GM12864 (cell line): ENCODE results near the gene SHLD1.

Experiments
- DNase-seq: peaks from one replicate; pipeline ENCODE4 v3.0.0-alpha.2; 2011; ENCODE audit warnings: low read depth
- H3K4me3 ChIP-seq: 2 replicates; pipeline ENCODE4 v1.5.1; 2011; ENCODE audit warnings: mild to moderate bottlenecking, low read depth, low read length, control low read depth
- TF ChIP-seq, protein P1 (sequence below): IDR thresholded peaks from 2 replicates; pipeline ENCODE4 v1.5.1; 2011; ENCODE audit warnings: low read depth, mild to moderate bottlenecking, moderate library complexity, low read length, control low read depth, inconsistent platforms; ENCODE audit errors: missing control alignments

Gene SHLD1

DNA sequence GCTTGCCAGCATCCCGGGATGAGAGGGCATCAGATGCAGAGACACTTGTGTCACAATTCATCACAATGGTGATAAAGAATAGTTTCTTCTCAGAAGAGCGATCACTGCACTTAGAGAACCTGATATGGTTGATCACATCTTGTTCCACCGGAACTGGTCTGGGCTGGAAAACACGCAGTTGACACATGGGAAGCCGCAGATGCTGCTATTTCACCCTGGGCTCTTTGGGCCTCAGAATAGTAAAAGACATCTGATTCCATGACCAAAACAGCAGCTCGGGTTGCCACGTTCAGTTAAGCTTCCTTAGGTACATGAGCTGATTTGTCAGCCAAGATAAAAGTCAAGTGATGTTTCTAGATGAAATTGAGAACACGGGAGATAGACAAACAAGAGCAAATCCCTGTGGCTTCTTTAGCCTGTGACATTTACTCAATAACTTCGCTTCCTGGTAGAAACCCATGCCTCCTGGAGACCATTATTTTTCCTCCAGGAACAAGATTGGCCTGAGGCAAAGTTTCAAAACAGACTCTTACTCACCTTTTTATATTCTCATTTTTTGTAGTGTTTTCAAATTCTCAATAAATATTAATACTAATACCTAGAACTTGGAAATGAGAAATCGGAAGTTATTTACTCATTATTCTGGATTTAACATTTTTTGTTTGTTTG is 140.7 kb downstream of the SHLD1 start:
- H3K4me3 ChIP-seq: no peak overlapping the region
- no peak for DNase-seq
- TF ChIP-seq, protein P1, sequence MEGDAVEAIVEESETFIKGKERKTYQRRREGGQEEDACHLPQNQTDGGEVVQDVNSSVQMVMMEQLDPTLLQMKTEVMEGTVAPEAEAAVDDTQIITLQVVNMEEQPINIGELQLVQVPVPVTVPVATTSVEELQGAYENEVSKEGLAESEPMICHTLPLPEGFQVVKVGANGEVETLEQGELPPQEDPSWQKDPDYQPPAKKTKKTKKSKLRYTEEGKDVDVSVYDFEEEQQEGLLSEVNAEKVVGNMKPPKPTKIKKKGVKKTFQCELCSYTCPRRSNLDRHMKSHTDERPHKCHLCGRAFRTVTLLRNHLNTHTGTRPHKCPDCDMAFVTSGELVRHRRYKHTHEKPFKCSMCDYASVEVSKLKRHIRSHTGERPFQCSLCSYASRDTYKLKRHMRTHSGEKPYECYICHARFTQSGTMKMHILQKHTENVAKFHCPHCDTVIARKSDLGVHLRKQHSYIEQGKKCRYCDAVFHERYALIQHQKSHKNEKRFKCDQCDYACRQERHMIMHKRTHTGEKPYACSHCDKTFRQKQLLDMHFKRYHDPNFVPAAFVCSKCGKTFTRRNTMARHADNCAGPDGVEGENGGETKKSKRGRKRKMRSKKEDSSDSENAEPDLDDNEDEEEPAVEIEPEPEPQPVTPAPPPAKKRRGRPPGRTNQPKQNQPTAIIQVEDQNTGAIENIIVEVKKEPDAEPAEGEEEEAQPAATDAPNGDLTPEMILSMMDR: no peak

GRCh38 chr20:5893052-5893451 is 142.9 kb downstream of the SHLD1 start:
- DNase-seq: no peak
- TF ChIP-seq, protein P1: no peak
- H3K4me3 ChIP-seq: no peak overlapping the region

GRCh38 chr20:5893621-5894020 is 143.4 kb downstream of the SHLD1 start:
- TF ChIP-seq, protein P1: no peak
- H3K4me3 ChIP-seq: no peak overlapping the region
- DNase-seq: no peak

DNA sequence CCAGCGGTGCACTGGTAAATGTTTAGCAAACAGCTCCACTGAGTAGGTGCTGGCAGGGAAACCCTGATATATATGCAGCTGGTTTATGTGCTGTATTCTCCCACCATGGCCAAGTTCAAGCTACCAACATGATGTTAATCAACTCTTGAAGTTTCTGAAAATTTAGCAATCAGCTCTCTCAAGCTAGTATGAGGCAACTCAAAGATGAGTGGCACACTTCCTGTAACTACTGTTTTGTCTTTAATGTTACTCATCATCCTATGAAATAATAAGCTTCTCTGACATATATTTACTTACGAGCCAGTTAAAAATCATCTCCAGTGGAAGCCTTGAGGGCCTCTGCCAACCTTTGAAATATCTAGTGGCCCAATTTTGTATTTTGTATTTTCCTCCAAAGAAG is 145.4 kb downstream of the SHLD1 start:
- TF ChIP-seq, protein P1: no peak
- no peak overlapping the region for H3K4me3 ChIP-seq
- DNase-seq: no peak

GRCh38 chr20:5899444-5899843 is 149.2 kb downstream of the SHLD1 start:
- H3K4me3 ChIP-seq: no peak overlapping the region
- TF ChIP-seq, protein P1: no peak
- no peak for DNase-seq

DNA sequence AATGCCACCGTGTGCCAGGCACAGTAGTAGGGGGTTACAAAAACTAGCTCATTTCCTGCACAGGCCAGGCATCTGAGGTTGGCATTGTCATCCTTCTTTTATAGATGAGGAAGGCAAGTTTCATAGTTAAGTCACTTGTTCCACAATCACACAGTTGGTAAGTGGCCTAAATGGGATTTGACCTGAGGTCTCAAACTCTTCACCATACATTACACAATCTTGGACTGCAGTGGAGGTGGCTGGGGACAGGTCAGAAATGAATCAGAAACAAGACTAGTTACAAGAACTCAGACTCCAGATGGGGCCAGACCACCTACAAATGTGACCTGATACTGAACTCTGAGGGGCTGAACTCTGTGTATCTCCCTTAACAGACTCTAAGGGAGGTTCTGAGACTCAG is 150.7 kb downstream of the SHLD1 start:
- DNase-seq: no peak
- TF ChIP-seq, protein P1: no peak
- no peak overlapping the region for H3K4me3 ChIP-seq

DNA sequence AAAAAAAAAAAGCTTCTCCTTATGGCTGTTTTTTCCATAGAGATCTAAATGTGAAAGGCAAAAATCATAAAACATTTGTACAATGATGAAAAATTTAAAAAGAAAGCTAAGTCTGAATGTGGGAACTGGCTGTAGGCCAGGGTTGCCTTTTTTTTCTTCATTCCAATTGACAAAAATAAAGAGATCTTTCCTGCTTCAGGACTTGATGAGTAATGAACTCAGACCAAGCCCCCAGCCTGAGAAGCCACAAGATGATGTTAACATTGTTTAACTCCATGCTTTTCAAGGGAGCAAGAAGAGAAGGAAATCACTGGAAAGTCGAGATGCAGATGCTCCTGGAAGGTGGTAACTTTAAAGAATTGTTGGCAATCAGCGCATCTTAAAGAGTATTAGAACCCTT is 158.8 kb downstream of the SHLD1 start:
- no peak overlapping the region for H3K4me3 ChIP-seq
- no peak for DNase-seq
- TF ChIP-seq, protein P1: no peak
